Ureter (tissue), 1 donor: ENCODE measurements around the gene NPAS1. TPM values are rescaled to one million over a fixed set of nuclear protein-coding genes. Genes with fewer than 3 reads are reported as not detected.
"Not testable (repeated sequence)": the region's sequence is repeated elsewhere in the genome, so short reads cannot be mapped to it uniquely, and the experiment has no call there.

ENCODE experiments used
- DNase-seq: peaks from one replicate; pipeline ENCODE4 v3.0.0-alpha.2; 2020; ENCODE audit warnings: low spot score
- total RNA-seq: library from RNA; stranded (reverse); gene quantifications from one replicate; pipeline ENCODE4 v1.2.4, GENCODE V29; 2023
- donor health status: DM: yes; HTN: yes; CAD: no.

The NPAS1 gene
- total RNA-seq, 1 donor from 2014 or later = not detected

DNA sequence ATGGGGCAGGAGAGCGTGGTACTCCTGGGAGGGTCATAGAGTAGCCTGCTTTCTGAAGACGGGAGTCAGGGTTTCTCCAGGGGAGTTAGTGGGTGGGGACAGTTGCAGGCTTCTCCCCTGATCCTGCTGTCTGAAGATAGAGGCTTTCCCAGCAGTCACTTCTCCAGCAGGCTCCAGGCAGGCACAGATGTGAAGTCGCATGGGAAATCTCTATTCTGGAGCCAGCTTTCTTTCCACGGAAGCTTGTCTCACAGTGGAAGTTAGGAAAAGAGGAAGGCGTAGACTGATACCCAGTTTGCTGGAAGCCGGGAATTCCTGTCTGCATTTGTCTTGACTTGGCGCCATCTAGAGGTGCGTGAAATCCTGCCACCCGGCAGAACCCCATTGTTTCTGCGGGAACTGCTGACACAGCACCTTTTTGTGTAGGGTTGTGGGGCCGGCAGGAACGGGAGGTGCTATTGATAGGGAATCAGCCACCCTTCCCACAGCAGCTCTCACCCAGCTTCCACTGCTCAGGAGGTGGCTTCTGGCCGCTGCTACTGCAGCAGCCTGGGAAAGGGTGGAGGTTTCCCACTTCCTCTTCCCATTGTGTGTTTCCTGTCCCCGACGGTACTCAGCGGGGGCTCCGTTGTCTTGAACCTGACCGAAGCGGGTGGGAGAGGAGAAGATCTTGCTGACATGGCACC is 28.5 kb upstream of the NPAS1 start:
- peak; percentile 83 for DNase-seq

DNA sequence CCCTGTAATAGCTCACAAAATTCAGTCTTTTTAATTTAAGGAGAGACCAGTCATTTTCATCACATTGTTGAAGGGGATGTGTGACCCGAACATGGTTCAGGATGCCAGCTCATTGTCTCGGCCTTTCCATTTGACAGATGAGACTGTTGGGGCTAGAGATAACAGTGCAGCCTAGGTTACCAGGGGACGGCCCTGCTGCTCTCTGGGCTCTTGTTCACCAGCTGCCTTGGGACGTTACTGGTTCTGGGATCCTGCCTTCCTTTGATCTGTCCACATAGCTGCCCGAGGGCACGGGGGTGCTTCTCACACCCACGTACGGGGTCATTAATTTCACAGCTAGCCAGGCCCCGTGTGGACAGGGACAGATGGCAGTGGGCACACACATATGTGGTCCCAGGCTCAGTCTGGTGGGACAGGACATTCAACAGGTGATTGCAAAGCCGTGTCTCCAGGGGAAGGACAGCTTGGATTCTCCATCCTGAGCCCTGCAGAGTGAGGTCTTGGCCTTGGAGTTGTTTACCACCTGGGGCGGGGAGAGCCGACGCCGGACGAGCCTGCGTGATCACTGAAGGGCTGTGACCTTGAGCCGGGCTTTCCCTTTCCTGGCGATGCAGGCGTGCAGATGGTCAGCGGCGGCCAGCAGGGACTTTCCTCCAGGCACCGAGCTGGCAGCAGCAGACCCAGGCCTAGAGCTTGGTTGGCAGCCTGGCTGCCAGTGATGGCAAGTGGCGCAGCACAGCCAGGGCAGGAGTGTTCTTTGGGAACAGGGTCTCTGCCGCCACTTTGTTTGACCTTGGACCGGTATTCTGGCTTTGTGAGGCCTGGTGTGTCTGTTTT is 26.7 kb upstream of the NPAS1 start:
- no peak for DNase-seq

DNA sequence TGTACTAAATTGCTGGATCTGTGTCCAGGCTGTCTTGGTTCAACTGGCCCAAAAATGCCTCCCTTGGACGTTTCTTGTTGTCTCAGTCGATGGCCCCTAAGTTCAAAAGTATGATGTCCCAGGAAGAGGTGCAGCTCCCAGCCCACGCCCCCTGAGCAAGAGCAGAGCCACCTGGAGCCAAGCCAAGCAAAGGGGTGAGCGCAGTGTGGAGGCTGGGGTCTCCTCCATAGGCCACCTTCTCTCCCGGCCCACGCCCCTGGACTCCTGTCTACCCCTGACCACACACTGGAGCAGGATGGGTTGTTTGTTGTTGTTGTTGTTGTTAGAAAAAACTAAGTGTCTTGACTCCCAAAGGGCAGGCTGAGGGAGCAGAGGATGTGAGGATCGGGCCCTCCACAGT is 26.0 kb upstream of the NPAS1 start:
- DNase-seq = no peak

DNA sequence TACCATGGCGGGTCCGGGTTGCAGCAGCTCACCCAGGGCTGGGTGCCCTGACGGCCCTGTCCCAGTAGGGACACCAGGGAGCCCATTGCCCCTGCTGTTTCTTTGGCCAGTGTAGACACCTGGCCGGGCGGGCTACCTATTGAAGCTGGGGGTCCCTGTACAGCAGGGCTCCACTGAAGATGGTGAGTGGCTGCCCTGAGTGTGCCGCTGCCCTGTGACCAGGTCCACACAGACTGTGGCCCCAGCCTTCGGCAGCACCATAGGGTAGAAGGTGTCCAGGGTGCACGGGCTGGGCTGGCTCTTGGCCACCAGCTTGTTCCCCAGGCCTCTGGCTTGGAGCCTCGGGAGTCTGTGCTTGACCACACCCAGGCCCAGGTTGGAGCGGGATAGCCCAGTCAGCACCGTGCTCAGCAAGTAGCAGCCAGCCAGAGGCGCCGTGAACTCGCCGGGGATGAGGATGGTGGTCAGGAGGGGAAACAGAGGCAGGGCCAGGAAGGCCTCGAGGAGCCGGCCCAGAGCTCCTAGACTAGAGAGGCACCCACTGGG is 25.4 kb upstream of the NPAS1 start:
- no peak for DNase-seq

DNA sequence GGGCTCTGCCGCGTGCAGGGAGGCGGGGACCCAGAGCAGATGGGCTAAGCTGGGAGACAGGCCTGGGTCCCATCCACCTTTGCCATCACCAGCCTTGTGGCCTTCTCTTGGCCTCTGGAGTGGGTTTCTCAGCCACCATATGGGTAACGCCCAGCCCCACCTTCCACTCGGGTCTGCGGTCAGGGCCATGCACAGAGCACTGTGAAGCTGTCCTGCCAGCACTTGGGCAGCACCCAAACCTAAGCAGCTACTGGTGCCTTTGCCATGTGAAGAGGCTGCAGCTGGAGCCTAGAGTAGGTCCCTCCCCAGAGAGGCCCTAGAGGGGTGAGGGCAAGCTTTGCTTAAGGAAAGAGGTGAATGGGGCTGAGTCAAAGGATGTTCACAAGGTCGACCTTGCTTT is 24.1 kb upstream of the NPAS1 start:
- no peak for DNase-seq

DNA sequence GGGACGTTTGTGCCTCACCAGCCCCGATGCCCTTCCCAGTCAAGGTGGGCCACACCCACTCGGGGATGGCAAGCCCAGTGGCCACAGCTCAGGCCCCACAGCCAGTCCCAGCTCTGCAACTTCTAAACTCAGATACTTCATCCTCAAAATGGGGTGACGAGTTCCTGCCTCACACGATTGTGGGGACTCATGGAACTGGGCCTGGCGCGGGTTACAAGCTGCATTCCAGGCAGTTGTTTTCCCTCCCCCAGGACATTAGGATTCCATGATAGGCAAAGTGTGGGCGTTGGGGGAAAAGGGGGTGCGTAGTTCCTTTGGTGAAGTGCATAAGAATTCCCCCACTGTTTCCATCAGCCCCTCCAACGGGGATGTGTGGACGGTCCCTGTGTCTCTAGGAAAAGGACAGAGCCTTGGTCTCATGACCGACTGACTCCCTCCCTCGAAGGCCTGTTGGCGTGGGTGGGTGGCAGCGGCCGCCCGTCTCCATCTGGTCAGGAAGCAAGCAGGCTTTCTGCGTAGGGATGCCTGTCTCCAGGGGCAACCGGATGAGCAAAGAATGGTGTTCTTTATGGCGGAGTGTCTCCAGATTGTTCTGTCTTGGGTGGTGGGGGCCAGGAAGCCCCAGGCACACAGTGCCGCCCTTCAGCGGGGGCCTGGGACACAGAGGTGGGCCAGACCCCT is 21.1 kb upstream of the NPAS1 start:
- no peak for DNase-seq

DNA sequence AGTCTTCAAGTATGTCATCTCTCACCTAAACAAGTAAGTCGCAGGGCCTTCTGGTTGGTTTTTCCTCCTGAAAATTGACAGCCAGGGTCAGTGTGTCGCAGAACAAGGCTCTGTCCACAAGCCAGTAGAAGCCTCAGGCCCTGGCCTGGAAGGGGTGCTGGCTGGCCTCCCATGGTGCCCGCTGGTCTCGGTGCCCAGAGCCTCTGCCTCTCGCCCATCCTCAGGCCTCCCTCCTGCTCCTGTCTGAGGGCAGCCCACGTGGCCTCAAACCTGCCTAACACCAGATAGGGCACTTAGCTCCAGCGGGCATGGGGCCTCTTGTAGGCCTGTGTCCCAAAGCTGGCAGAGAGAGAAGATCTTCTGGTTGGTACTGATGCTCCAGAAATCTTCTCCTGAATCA is 20.3 kb upstream of the NPAS1 start:
- DNase-seq = no peak

DNA sequence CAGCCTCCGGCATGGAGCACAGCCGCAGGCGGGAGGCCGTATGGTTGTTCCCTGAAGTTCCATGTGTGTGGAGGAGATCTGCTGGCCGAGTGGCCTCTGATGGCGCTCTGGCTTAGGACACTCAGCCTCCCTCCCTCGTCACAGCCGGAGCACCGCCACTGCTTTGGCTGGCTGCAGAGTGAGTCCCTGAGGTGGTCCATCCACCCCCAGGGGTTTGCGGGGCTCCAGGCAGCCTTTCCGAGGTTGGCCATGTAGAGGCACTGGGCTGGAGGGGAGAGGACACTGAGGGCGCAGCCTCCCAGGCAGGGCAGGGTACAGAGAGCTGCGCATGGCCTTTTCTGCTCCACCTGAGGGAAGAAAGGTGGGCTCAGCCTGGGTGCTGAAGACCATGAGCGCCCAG is 19.8 kb upstream of the NPAS1 start:
- DNase-seq = no peak

DNA sequence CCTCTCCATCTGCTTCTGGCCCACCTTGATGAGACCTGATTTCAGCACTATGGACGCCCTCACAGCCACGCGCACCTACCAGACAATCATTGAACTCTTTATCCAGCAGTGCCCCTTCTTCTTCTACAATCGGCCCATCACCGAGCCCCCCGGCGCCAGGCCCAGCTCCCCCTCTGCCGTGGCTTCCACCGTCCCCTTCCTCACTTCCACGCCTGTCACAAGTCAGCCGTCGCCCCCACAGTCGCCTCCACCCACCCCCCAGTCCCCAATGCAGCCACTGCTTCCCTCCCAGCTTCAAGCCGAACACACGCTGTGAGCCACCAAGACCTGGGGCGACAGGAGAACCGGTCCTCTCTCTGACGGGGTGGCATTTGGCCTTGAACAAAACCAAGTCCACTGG is 19.3 kb upstream of the NPAS1 start:
- no peak for DNase-seq

DNA sequence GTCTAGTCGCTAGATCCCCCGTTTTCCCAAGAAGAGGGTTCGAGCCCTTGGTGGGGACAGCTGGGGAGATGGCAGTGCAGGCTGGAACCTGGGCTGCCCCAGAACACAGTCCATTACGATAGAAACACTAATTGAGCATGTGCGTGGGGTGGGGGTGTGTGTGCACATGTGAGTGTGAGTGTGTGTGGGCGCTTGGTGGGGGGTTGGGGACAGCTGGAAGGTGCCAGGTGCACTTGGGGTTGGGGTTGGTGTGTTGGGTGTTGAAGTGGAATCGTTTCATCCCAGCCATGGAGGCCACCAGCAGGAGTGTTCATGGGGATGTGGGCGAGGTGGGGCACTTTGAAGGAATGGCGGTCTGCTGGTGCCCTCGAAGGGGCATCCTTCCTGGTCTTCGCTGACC is 18.1 kb upstream of the NPAS1 start:
- DNase-seq = no peak

DNA sequence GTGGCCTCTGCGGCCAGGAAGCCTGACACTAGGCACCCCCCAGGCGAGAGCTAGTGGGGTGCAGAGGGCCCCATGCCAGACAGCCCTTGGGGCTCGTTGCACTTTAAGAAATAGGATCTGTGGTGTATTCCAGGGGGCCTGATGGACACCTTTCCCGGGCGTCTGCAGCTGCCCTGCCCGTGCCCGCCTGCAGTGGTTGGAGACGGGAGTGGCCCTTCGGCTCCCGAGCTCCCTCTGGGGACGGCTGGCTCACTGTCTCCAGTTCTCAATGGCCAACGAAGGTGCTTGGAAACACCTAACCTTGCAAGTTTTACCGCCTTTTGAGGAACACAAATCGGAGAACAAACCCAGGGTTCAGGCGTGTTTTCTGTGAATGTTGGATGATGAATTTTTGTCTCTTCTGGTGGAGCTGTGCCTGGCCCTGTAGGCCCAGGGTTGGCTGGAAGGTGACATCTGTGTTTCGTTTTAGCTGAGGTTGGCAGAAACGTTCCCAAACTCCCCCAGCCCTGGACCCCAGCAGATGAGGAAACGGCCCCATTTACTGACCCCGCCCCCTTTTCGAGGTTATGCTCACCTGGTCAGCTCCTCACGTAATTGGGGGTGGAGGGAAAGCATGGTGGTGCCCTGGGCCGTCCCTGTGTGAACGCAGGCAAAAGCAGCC is 17.4 kb upstream of the NPAS1 start:
- no peak for DNase-seq

DNA sequence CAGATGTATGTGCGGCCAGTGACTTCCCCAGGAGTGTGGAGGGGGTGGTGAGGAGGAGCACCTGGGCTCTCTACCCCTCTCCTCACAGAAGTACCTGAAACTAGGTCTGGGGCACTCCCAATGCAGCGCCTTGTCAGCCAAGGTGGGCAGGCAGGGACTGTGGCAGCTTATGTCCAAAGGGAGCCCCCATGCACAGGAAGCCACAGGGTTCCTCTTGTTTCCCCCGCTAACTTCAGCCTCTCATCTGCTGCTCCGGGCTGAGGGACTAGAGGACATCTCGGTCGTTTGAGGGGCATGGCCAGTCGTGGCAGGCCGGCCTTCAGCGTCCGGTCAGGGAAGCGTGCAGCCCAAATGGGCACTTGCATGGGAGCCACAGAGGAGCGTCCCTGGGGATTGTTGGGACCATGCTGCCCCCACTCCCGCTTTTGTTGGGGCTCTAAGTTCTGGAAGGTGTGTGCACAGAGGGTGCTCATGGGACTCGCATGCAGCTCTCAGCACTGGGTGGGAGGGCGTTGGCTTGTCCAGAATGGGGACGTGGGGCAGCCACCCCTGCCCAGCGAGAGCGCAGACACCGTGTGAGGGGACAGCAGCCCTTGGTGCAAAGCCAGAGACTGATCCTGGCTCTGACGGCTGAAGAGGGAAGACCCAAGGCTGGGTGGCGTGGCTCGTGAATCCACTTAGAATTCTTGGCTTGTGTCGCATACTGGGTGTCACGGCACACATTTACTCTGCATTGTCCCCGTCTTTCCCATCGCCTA is 16.6 kb upstream of the NPAS1 start:
- DNase-seq = no peak

DNA sequence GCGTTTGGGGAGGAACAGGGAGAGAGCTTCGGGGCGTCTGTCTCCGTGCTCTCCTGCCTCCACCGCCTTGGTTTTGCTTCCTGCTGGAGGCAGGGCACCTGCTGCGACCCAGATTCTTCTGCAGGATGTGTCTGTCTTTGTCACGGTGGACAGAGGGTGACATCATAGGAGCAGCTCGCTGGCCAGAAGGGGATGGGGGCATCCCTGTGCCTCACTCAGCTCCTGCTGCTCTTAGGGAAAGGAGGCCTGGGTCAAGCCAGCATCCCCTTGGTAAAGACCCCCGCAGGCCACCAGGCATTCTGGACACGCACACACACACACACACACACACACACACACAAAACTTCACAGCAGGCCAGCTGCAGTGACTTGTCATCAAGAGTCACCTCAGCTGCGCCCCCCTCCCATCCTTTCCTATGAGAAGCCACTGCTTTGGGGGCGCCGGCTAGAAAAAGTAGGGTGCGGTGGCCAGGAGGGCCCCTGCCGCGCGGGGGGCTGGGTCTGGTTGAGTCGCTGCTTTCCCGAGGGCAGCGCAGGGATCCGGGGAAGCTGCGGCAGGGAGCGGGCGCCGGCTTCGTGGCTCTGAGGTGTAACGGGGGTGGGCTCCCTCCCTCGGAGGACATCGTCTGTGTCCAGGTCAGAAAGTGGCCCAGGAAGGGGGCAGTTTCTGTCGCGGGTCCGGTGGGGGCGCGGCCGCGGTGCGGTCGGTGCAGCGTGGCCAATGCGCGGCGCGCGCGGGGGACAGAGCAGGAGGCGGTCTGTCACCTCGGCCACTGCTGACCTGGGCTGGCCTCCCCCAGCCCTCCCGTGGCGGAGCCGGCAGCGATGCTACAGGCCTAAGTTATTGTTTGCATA is 15.8 kb upstream of the NPAS1 start:
- DNase-seq = no peak

DNA sequence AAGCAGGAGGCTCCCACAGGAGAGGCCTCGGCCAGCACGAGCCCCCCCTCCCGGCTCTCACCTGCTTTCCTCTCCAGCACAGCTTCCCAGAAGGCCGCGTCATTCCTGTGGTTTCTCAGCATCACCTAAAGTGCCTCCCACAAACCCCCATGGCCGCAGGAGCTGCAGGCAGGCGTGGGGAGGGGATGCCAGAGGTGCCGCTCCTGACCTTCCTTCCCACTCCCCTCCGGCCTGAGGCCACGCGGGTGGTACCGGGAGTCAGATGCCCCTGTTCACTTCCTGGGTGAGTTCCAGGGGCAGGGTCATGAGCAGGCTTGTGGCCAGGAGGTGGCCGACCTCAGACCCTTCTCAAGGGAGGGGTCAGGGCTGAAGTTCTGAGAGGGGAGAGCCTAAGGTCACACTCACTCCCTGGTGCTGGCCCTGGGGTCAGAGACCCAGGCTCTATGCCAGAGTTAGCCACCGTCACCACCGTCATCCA is 14.4 kb upstream of the NPAS1 start:
- no peak for DNase-seq

DNA sequence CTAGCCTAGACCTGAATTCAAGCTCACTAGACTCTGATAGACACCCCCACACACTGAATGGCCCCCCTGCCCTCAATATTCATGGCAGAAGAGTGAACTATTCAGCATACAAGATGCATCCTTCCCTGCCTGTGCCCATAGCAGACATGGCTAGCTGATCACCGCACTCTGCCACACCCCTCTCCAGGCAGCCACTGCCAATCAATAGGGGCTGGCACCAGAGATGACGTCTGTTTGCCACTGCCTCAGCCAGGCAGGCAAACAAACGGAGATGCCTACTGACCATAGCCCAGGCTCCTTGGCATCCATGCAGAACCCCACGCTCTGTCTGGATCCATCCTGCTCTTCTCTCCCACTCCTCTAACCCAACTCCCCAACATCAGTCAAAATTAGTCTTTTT is 13.8 kb upstream of the NPAS1 start:
- DNase-seq = no peak

DNA sequence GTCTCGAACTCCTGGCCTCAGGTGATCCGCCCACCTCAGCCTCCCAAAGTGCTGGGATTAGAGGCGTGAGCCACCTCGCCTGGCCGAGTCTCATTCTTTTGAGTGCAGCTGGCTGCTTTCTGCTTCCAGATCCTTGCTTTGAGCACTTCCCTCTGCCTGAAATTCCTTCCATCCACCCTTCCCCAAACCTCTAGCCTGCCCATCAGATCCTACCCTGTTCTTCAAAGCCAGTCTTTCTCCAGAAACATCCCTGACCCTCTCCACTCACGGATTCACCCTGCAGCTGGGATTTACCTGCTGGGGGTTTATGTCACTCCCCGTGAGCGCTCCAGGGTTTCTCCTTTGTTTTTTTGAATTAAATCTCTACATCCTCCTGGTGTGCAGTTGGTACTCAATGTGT is 13.1 kb upstream of the NPAS1 start:
- DNase-seq = no peak

DNA sequence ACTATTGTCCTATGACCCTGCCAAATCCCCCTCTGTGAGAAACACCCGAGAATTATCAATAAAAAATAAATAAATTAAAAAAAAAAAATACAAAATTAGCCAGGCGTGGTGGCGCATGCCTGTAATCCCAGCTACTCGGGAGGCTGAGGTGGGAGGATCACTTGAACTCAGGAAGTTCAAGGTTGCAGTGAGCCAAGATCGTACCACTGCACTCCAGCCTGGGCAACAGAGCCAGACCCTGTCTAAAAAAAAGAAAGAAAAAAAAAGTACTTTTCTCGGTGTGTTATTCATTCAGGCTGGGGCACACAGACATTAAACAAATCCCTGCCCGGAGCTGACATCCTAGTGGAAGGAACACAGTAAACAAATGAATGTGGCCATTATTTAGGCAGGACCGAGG is 9.1 kb upstream of the NPAS1 start:
- DNase-seq = not testable (repeated sequence)

DNA sequence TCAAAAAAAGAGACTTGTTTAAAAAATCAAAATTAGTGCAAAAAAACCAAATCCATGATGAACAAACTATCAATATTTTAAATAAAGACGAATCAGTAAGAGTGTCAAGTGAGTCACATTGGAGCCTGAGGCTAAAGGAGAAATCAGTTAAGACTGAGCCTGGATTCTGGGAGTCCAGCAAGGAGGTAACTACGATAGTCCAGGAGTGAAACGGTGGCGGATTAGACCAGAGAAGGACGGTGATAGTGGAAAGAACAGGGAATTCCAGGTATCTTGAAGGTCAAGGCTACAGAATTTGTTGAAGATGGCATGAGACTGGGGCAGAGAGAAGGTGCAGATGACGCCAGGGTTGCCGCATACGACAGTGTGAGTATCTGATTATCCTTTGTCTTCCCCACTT is 7.0 kb upstream of the NPAS1 start:
- DNase-seq = no peak

DNA sequence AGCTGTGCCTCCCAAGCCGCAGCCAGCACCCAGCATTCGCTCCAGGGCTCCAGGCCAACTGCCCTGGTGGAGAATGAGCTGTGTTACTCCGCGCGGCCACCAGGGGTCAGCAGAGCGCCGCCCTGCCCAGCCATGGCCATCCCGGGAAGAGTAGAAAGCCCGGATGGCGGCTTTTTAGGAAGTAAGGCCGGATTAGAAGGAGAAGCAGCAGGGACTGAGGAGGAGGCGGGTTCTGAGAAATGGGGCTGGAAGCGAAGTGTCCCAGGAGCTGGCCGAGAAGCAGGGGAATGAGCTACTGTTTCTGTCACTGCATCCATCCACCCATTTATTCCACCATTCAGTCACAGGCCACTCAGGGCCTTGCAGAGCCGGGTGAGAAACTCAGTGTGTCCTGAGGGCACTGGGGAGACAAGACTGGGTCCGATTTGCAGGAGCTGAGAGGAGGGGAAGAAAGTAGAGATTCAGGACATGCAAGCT is 6.6 kb upstream of the NPAS1 start:
- DNase-seq = peak; percentile 81

DNA sequence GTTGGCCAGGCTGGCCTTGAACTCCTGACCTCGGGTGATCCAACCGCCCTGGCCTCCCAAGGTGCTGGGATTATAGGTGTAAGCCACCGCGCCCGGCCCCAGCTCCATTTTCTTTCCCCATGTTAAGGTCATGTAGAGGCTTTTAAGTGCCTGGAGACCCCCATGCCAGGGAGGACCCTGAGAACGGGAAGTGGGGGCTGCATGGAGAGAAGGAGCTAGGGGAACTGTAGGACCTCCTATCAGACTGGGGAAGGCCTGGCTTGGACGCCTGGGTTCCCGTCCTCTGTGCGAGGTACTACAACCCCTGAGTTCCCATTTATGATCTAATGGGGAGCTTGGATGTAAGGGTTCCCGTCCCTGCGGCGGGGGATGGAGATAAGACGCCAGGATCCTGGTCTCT is 714 bp upstream of the NPAS1 start:
- DNase-seq = no peak
